Breast epithelium (tissue), 4 donors: ENCODE data around the gene TREML4. TPM values are rescaled to one million over a fixed set of nuclear protein-coding genes. Genes with fewer than 3 reads are reported as not detected.

Source experiments
- DNase-seq, 2 donors: peaks; one replicate each; pipeline ENCODE4 v3.0.0-alpha.2; 2019; ENCODE audit warnings: low spot score in 2 of 2
- H3K27ac ChIP-seq, 2 donors: fragments of 200-600 bp; sonication (generic) in 1 of 2; one replicate each; pipeline ENCODE4 v1.5.1; 2016 to 2019; ENCODE audit warnings: mild to moderate bottlenecking in 1 of 2
- H3K27me3 ChIP-seq, 2 donors: fragments of 200-600 bp; sonication (generic) in 1 of 2; one replicate each; pipeline versions ENCODE4 v1.5.1 to v1.6.0; 2017 to 2019; ENCODE audit warnings: control low read depth in 1 of 2, mild to moderate bottlenecking in 1 of 2
- H3K36me3 ChIP-seq: fragments of 200-600 bp; one replicate; pipeline ENCODE4 v1.5.1; 2019
- H3K4me1 ChIP-seq, 2 donors: fragments of 200-600 bp; sonication (generic); one replicate each; pipeline ENCODE4 v1.5.1; 2016 to 2019; ENCODE audit warnings: control low read depth in 1 of 2
- H3K4me3 ChIP-seq, 3 donors: fragments of 200-600 bp; sonication (generic); 1 replicate in 2 of 3; 2 replicates in 1 of 3; pipeline ENCODE4 v1.5.1; 2016 to 2019; ENCODE audit warnings: mild to moderate bottlenecking in 3 of 3, moderate library complexity in 2 of 3
- H3K9me3 ChIP-seq, 2 donors: fragments of 200-600 bp; sonication (generic) in 1 of 2; one replicate each; pipeline ENCODE4 v1.5.1; 2016 to 2019; ENCODE audit warnings: control low read depth in 1 of 2
- POLR2A ChIP-seq: fragments of 450-650 bp; IDR thresholded peaks from one replicate; pipeline ENCODE4 v1.6.1; 2016; ENCODE audit warnings: antibody characterized with exemption, mild to moderate bottlenecking, moderate library complexity
- POLR2AphosphoS5 ChIP-seq, 3 donors: sonication (generic); formaldehyde crosslinking; IDR thresholded peaks; one replicate each; pipeline ENCODE4 v1.6.1; 2017; ENCODE audit warnings: antibody characterized with exemption in 3 of 3
- intact Hi-C: fragments of 100-400 bp; cut with DNase I; formaldehyde crosslinking; loops from one replicate; pipeline ENCODE4 v1.15.1; 2023; ENCODE audit warnings: low total_unique reads
- total RNA-seq, 3 donors: library from RNA; depleted of rRNA; stranded (reverse); fragments of >200 nt; gene quantifications; one replicate each; pipeline ENCODE4 v1.1.0, GENCODE V29; 2016
- TF ChIP-seq, protein P1 (sequence below), 3 donors: fragments of 450-650 bp; IDR thresholded peaks; one replicate each; pipeline ENCODE4 v1.5.1; 2016 to 2017; ENCODE audit warnings: antibody characterized with exemption in 3 of 3, mild to moderate bottlenecking in 3 of 3, moderate library complexity in 3 of 3

TREML4 gene, protein sequence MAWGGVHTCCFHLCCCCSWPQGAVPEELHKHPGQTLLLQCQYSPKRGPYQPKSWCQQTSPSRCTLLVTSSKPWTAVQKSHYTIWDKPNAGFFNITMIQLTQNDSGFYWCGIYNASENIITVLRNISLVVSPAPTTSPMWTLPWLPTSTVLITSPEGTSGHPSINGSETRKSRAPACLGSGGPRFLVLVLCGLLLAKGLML
- not detected for total RNA-seq

DNA sequence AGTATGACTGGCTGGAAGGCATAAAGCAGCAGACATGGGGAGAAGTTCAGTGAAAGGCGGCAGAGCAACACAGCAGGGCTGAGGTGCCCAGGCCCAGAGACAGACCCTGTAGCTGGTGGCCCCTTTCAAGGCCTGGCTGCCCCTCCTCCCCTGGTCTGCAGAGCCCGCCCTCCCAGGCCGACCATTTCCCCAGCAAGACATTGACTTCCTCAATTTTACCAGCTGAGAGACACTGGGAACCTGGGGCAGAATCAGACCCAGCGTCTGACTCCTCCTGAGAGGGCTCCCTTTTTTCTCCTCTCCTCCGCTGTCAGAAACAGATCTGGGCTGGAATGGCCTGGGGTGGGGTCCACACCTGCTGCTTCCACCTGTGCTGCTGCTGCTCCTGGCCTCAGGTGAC, at the start of gene TREML4:
Gene TREML4 (plus strand): TSS at position 254 of the 400 bp plus-strand sequence. CDS start 79 bp downstream, at position 333.
- Histone ChIP-seq H3K9me3 (no peaks in the 10 kb centered on the region), H3K36me3 (no peaks in the 10 kb centered on the region), H3K27me3 (no peaks in the 10 kb centered on the region), H3K4me1 (no peaks in the 10 kb centered on the region), H3K4me3 (no peak within 1 kb of the TSS), H3K27ac (no peak within 1 kb of the TSS)
- TF ChIP-seq, protein P1, sequence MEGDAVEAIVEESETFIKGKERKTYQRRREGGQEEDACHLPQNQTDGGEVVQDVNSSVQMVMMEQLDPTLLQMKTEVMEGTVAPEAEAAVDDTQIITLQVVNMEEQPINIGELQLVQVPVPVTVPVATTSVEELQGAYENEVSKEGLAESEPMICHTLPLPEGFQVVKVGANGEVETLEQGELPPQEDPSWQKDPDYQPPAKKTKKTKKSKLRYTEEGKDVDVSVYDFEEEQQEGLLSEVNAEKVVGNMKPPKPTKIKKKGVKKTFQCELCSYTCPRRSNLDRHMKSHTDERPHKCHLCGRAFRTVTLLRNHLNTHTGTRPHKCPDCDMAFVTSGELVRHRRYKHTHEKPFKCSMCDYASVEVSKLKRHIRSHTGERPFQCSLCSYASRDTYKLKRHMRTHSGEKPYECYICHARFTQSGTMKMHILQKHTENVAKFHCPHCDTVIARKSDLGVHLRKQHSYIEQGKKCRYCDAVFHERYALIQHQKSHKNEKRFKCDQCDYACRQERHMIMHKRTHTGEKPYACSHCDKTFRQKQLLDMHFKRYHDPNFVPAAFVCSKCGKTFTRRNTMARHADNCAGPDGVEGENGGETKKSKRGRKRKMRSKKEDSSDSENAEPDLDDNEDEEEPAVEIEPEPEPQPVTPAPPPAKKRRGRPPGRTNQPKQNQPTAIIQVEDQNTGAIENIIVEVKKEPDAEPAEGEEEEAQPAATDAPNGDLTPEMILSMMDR (IDR thresholded peaks at IDR 0.05): no peak
- no peak for TF ChIP-seq POLR2A
- no peak for TF ChIP-seq POLR2AphosphoS5 (IDR thresholded peaks at IDR 0.05)
- no peak for DNase-seq
- intact Hi-C loops: no loop called here

DNA sequence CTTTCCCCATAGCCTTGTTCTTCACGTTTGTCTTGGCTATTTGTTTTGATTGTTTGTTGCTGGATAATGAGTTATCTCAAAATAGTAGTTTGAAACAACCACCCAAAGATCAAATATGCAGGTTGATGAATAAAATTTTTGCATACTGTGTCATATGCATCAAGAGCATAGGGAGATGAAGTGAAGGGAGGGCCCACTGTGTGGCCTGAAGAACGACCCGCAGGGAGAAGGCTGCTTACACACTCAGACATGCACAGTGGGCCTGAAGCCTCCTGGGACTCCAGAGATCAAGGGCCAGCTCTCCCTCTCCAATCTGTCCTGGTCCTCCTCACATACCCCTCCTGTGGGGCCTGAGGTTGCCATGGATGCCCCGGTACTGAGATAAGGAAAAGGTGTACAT, 49.0 kb upstream of the TREML4 start:
- TF ChIP-seq, protein P1 (IDR thresholded peaks at IDR 0.05): no peak
- TF ChIP-seq POLR2AphosphoS5 (IDR thresholded peaks at IDR 0.05) (no peak), POLR2A (no peak)
- intact Hi-C loops: no loop called here

DNA sequence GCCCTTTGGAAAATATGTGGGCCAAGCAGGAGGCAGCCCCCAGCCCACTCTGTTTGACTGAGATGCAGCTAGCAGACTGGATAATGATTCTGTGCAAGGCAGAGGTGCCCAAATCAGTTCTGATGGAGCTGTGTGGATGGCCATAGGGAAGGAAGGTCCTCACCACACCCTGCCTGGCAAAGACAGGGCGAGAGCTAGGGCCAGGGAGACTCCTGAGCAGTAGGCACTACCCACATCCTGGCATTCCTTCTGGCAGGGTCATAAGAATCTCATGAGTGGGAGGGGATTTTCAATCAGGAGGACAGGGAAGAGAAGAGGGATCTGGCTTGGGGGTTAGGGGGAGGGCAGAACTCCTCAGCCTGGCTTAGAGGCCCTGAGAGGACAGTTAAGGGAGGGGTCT, 46.6 kb upstream of the TREML4 start:
- TF ChIP-seq POLR2AphosphoS5 (IDR thresholded peaks at IDR 0.05): no peak
- TF ChIP-seq POLR2A: no peak
- TF ChIP-seq, protein P1 (IDR thresholded peaks at IDR 0.05): no peak
- H3K36me3 ChIP-seq: no peaks in the 10 kb centered on the region
- H3K4me1 ChIP-seq: no peaks in the 10 kb centered on the region
- H3K27ac ChIP-seq: no peak overlapping the region
- intact Hi-C loops: no loop called here
- no peaks in the 10 kb centered on the region for H3K27me3 ChIP-seq
- H3K4me3 ChIP-seq: no peak overlapping the region
- DNase-seq: no peak
- no peaks in the 10 kb centered on the region for H3K9me3 ChIP-seq

More for the DNA sequence above, 49.0 kb upstream of the TREML4 start:
- no peak for DNase-seq
- H3K27me3 ChIP-seq: no peaks in the 10 kb centered on the region
- no peaks in the 10 kb centered on the region for H3K36me3 ChIP-seq
- no peak overlapping the region for H3K4me3 ChIP-seq
- H3K9me3 ChIP-seq: no peaks in the 10 kb centered on the region
- no peak overlapping the region for H3K27ac ChIP-seq
- H3K4me1 ChIP-seq: no peaks in the 10 kb centered on the region

DNA sequence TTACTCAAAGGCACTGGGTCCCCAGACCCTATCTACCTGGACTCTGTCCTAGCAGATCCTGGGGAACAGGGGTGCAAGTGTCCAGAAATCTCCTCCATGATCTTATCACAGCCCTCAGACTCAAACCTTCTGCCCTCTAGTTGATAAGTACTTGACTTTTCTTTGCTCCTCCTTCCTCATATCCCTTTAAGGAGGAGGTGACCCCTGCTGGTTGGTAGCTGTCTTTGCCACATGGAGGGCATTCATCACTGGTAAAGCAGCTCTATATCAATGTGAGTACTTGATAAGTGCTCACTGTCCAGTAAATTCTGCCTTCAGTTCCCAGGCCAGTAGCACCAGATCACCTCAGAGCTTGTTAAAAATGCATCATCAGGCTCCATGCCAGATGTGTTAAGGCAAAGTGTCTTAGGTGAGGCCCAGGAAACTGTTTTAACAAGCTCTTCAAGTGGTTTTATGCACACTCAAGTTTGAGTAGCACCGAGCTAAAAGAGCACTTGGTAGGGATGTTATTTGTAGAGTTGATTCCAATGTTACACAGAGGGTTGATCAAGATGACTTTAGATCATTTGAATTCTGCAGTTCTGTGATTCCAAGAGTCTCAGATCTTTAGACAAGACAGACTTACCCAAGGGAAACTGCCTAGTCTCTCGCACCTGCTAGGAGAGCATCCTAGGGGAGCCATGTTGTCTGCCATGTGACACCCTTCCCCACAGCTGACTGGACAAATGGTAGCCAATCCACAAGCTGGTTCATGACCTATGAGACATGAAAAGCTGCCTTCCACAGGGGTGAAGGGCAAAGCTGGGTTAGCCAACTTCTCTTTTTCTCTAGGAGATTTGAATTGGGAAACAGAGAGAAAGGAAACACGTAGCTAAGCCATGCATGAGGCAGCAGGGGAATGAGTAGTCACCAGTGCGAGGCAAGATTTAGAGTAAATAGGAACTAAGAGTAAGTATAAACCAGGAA, 45.8 kb upstream of the TREML4 start:
- no peak for DNase-seq
- Histone ChIP-seq H3K4me1 (no peaks in the 10 kb centered on the region), H3K27ac (no peak overlapping the region), H3K4me3 (no peak overlapping the region), H3K9me3 (no peaks in the 10 kb centered on the region), H3K27me3 (no peaks in the 10 kb centered on the region), H3K36me3 (no peaks in the 10 kb centered on the region)
- intact Hi-C loops: no loop called here
- no peak for TF ChIP-seq POLR2AphosphoS5 (IDR thresholded peaks at IDR 0.05)
- TF ChIP-seq POLR2A: no peak
- TF ChIP-seq, protein P1 (IDR thresholded peaks at IDR 0.05): peak in 2 of 3 donors; percentile 33 to 49

DNA sequence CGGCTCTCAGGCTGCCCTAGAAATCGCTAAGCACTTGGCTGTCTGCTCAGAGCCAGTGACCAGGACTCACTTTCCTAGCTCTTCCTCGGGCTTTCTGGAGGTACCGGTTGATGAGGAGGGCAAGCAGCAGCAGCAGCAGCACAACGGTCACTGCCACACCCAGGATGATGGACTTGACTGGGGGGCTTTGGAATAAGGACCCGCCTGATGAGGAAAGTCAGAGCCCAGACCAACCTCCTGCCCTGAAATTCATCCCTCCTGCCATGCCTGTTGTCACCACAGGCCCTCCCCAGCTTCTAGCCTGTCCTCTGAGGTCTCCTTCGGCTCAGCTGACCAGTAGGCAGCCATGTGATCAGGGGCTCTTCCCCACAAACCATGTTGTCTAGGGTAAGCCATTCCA, 43.4 kb upstream of the TREML4 start:
- intact Hi-C loops: no loop called here
- no peaks in the 10 kb centered on the region for H3K4me1 ChIP-seq
- no peak overlapping the region for H3K27ac ChIP-seq
- no peaks in the 10 kb centered on the region for H3K36me3 ChIP-seq
- no peaks in the 10 kb centered on the region for H3K27me3 ChIP-seq
- no peak for DNase-seq
- peaks cover 3 to 7% of the 10 kb centered on the region in 2 donors for H3K9me3 ChIP-seq
- no peak for TF ChIP-seq POLR2AphosphoS5 (IDR thresholded peaks at IDR 0.05)
- TF ChIP-seq, protein P1 (IDR thresholded peaks at IDR 0.05): no peak
- TF ChIP-seq POLR2A: no peak
- H3K4me3 ChIP-seq: no peak overlapping the region
